NT2/D1 (cell line): ENCODE results near the gene ZNF135.
A peak's percentile ranks its signal among the peaks of the same experiment; 100 is the strongest.

ENCODE experiments used
- DNase-seq: peaks from one replicate; pipeline ENCODE4 v3.0.0-alpha.2; 2011; ENCODE audit warnings: low read depth, low spot score
- H3K27me3 ChIP-seq: 2 replicates; pipeline ENCODE4 v1.6.0; 2011; ENCODE audit warnings: mild to moderate bottlenecking; ENCODE audit not compliant: insufficient read length, insufficient read depth
- H3K36me3 ChIP-seq: 2 replicates; pipeline ENCODE4 v1.6.1; 2011; ENCODE audit warnings: mild to moderate bottlenecking, low read length, mixed read lengths; ENCODE audit not compliant: insufficient read depth, insufficient read length
- H3K4me1 ChIP-seq: 2 replicates; pipeline ENCODE4 v1.5.1; 2011; ENCODE audit not compliant: insufficient read depth, insufficient read length
- H3K4me3 ChIP-seq: 2 replicates; pipeline ENCODE4 v1.5.1; 2011; ENCODE audit warnings: low read depth; ENCODE audit not compliant: insufficient read length
- H3K9ac ChIP-seq: 2 replicates; pipeline ENCODE4 v1.6.0; 2011; ENCODE audit warnings: low read depth; ENCODE audit not compliant: insufficient read length
- H3K9me3 ChIP-seq: 2 replicates; pipeline ENCODE4 v1.5.1; 2011; ENCODE audit warnings: mild to moderate bottlenecking, low read length; ENCODE audit not compliant: insufficient read depth
- SUZ12 ChIP-seq: IDR thresholded peaks from 2 replicates; pipeline ENCODE4 v1.6.1; 2011; ENCODE audit not compliant: insufficient read length, insufficient read depth; ENCODE audit errors: extremely low read depth
- YY1 ChIP-seq: IDR thresholded peaks from 2 replicates; pipeline ENCODE4 v1.6.1; 2011; ENCODE audit not compliant: insufficient read length, insufficient read depth
- ZNF274 ChIP-seq: IDR thresholded peaks from 2 replicates; pipeline ENCODE4 v1.6.1; 2011; ENCODE audit warnings: mild to moderate bottlenecking, low read depth, low read length

The ZNF135 gene

GRCh38 chr19:58060231-58060630 is 1.1 kb downstream of the ZNF135 start:
- H3K9me3 ChIP-seq: peaks cover 36% of the 10 kb centered on the region
- H3K4me3 ChIP-seq: peak overlapping the region; percentile 71
- H3K36me3 ChIP-seq: peaks cover 40% of the 10 kb centered on the region
- no peaks in the 10 kb centered on the region for H3K27me3 ChIP-seq
- no peak for DNase-seq
- peak overlapping the region; percentile 88 for H3K9ac ChIP-seq
- TF ChIP-seq ZNF274 (no peak), SUZ12 (no peak), YY1 (no peak)
- peaks cover 5% of the 10 kb centered on the region for H3K4me1 ChIP-seq

DNA sequence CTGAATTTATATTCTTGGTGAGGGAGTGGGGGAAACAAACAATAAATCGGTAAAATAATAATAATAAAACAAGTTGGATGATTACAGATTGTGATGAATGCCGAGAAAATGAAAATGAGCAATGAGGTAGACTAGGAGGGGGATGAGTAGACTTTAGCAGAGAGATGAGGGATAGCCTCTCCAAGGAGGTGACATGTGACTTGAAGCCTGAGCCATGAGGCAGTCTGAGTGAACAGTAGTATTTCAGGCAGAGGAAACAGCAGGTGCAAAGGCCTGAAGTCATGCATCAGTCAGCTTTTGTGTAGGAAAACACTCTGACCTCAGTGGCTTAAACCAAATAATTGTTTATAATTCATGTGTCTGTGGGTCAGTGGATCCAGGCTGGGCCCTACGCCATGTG is 4.6 kb downstream of the ZNF135 start:
- H3K36me3 ChIP-seq: peaks cover 74% of the 10 kb centered on the region

GRCh38 chr19:58067240-58067912 is 8.3 kb downstream of the ZNF135 start:
- DNase-seq: no peak
- Histone ChIP-seq H3K9ac (no peak overlapping the region), H3K27me3 (no peaks in the 10 kb centered on the region), H3K9me3 (peaks cover 86% of the 10 kb centered on the region), H3K4me3 (no peak overlapping the region), H3K4me1 (no peaks in the 10 kb centered on the region), H3K36me3 (peaks cover 67% of the 10 kb centered on the region)
- TF ChIP-seq YY1 (no peak), ZNF274 (peak; percentile 61)

More for the DNA sequence above, 4.6 kb downstream of the ZNF135 start:
- Histone ChIP-seq H3K9me3 (peaks cover 71% of the 10 kb centered on the region), H3K4me1 (peaks cover under 1% of the 10 kb centered on the region), H3K27me3 (no peaks in the 10 kb centered on the region), H3K9ac (no peak overlapping the region), H3K4me3 (no peak overlapping the region)
- no peak for DNase-seq
- TF ChIP-seq ZNF274 (no peak), SUZ12 (no peak), YY1 (no peak)

GRCh38 chr19:58079792-58080191 is 20.7 kb downstream of the ZNF135 start:
- Histone ChIP-seq H3K27me3 (no peaks in the 10 kb centered on the region), H3K36me3 (peaks cover 10% of the 10 kb centered on the region), H3K9ac (no peak overlapping the region), H3K4me3 (no peak overlapping the region), H3K9me3 (no peaks in the 10 kb centered on the region), H3K4me1 (no peaks in the 10 kb centered on the region)
- TF ChIP-seq SUZ12 (no peak), YY1 (no peak), ZNF274 (no peak)
- no peak for DNase-seq

DNA sequence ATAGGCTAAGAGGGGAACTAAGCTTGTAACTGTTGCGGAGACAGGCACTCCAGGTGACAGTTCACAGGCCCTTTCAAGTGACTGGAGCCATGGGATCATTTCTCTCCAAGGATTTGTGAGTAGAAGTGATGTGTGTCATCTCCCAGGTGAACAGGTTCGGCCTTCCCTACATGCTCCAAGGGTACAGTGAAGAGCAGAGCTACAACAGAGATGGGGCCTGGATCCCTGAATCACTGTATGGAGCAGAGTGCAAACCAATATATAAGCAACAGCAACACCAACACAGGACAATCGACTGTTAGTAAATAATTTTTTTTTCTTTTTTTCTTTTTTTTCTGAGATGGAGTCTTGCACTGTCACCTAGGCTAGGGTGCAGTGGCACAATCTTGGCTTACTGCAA is 23.9 kb downstream of the ZNF135 start:
- H3K36me3 ChIP-seq: peaks cover 39% of the 10 kb centered on the region
- TF ChIP-seq YY1 (no peak), ZNF274 (no peak), SUZ12 (no peak)
- H3K9me3 ChIP-seq: no peaks in the 10 kb centered on the region

GRCh38 chr19:58084596-58085347 is 25.7 kb downstream of the ZNF135 start:
- no peaks in the 10 kb centered on the region for H3K4me1 ChIP-seq
- TF ChIP-seq SUZ12 (no peak), YY1 (no peak), ZNF274 (no peak)
- no peaks in the 10 kb centered on the region for H3K27me3 ChIP-seq
- no peaks in the 10 kb centered on the region for H3K9me3 ChIP-seq
- H3K4me3 ChIP-seq: no peak overlapping the region
- peaks cover 49% of the 10 kb centered on the region for H3K36me3 ChIP-seq
- H3K9ac ChIP-seq: no peak overlapping the region
- no peak for DNase-seq

More for the DNA sequence above, 23.9 kb downstream of the ZNF135 start:
- no peak for DNase-seq
- Histone ChIP-seq H3K4me1 (no peaks in the 10 kb centered on the region), H3K9ac (no peak overlapping the region), H3K27me3 (no peaks in the 10 kb centered on the region), H3K4me3 (no peak overlapping the region)

- H3K27me3 ChIP-seq: no peaks in the 10 kb centered on the region
- no peaks in the 10 kb centered on the region for H3K9me3 ChIP-seq
- H3K4me1 ChIP-seq: no peaks in the 10 kb centered on the region
- no peak for TF ChIP-seq YY1
- no peak for TF ChIP-seq SUZ12
- no peak for TF ChIP-seq ZNF274
- H3K4me3 ChIP-seq: no peak overlapping the region
- no peak for DNase-seq
- H3K9ac ChIP-seq: no peak overlapping the region
- H3K36me3 ChIP-seq: peaks cover 50% of the 10 kb centered on the region
Measured at GRCh38 chr19:58085348-58085875, 26.3 kb downstream of the ZNF135 start.
